ENCODE measurements around the gene CADM2.
"Not testable (repeated sequence)": the region's sequence is repeated elsewhere in the genome, so short reads cannot be mapped to it uniquely, and the experiment has no call there.

Gene CADM2

DNA sequence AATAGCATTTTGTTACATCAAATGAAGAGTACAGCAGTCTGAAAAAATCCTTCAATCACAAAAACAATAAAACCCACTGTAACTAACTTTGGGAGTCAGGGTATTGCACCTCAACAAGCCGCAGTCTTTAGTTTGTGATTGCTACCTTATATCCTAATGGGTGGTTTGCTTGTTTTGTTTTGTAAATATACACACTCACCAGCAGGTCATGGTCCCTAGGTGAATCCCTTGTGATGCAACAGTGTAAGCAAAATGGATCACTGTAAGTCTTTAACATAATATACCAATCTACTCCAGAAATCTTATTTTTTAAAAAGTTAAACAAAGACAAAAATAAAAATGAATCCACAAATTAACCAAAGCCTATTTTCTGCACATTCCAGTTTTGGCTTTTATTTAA, 749.5 kb downstream of the CADM2 start:
- not testable (repeated sequence) for DNase-seq

DNA sequence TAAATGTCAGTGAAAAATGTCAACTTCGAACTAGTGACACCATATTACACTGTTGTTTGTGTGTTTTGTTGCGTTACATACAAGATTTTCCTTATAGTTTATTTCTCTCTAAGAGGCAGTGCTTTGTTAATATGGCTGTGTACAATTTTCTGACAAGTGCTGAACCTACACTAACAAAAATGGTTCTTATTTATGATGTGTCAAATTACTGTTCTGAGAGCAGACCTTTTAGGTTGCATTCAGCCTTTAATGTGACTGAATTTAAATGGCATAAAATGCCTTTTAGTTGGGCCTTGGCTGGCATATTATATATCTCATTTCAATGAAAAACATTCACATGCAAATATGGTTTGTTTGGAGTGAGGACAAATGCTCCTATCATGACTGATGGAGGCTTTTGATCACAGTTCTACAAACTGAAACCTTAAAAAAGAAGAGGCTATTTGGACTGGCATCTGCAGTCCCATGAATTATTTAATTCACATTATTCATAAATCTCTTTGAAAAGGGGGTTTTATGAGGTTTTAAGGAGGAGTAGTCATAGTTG, 750.6 kb downstream of the CADM2 start:
- peak; percentile 95 for DNase-seq

DNA sequence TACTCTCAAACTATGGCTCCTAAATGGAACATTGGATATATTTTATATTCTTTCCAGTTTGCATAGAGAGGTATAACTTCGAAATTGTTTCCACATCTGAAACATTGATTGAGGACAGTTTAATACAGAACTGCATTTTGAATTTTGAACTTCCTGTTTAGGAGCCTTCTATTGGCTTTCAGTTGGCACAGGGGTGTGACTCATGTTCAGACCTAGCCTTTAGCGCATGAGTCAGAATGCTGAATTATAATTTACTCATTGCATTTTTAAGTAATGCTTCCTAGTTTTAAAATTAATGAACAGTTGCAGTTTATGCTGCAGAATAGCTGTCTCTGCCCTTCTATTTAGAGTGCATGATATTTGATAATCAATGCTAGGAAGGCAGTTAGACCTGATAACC, 751.7 kb downstream of the CADM2 start:
- DNase-seq, result no peak

DNA sequence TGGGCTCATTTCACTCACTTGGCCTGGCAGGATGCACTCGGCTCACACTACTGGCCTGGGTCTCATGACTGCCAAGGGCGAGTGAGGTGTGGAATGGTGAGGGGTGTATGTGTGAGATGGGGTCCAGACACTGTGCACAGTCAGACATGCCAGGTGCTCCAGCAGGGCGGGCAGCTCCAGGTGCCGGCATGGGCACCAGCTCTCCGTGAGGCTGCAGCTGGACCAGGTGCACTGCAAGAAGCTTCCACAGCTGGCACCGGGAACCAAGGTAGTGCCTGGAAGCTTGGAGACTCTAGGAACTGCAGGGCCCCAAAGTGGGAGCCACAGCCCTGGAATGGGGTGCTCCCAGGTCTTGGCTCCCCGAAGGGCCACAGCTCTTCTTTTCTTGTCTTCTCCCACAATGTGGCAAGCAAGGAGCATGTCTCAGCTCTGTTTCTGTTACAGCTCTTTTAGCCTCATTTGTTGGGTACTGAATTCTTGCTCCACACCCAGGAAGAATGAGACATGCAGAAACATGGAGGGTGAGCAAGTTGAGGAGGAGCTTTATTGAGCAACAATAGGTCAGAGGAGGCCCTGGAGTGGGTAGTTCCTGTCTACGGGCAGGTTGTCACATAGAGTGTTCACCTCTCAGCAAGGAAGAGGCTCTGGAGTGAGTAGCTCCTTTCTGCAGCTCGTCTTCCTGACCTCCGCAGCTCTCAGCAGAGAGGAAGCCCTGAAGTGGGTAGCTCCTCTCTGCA, 762.8 kb downstream of the CADM2 start:
- DNase-seq, result no peak

DNA sequence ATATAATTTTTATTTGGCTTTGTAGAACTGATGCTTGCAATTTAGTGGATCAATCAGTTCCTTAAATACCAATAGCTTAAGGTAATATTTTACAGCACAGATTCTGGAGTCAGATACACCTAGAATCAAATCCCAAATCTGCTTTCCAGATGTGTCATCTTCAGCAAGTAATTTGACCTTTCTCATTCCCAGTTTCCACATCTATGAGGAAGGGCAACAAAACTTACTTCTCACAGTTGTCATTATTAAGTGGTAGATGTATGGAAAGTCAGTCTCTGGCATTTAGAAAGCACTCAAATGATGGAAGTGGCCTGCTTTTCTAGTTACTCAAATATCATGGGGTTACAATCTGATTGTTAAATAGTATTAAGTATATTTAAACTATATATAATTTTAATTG, 767.0 kb downstream of the CADM2 start:
- DNase-seq, result no peak

DNA sequence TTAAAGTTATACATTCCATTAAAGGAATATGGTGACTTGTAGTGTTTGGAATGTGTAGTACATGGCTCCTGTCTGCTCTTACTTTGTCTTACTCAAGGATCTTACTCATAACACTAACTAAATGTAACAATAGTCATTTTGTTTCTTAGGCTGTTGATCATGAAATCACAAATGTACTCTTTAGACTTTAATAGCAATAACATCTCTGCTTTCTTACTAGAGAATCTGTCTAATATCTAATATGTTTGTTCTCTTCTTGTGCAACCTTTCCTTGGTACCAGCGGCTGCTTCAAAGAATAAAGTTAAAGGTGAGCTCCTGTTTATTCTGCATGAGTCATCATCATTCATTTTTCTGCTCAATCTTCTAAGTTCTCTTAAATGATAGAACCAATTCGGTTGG, 767.5 kb downstream of the CADM2 start:
- no peak for DNase-seq

DNA sequence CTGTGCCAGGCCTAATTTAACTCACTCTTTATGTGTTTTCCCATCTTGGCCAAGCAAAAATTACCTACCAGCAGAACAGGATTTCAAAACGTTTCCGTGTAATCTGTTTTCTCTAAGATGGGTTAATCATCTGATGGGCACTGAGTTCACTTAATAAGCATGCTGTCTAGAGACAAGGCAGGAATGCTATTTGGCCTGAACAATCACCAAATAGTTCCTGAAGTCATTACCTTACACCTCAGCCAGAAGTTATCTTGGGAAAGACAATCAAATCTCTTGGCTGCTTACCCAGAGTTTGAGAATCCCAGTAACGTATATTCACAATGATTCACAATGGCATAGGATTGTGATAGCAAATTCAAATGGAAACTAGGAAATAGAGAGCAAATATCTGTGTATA, 779.1 kb downstream of the CADM2 start:
- no peak for DNase-seq

DNA sequence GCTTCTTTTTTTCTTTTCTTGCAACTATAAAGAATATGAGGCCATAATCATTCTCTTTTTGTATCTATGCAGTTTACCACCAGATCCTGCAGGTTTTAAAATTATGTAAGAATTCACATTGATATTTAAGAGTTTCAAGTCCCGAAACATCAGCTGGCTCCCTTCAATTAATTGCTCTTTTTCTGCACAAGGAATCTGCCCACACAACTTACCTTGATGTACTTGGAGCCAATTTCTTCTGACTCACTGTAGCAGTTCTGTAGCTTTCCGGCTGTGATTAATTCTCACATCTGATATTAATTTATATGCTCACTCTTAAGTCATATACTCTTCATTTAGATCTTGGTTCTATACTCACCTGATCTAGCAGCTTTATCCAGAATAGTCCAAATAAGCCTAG, 781.8 kb downstream of the CADM2 start:
- no peak for DNase-seq

DNA sequence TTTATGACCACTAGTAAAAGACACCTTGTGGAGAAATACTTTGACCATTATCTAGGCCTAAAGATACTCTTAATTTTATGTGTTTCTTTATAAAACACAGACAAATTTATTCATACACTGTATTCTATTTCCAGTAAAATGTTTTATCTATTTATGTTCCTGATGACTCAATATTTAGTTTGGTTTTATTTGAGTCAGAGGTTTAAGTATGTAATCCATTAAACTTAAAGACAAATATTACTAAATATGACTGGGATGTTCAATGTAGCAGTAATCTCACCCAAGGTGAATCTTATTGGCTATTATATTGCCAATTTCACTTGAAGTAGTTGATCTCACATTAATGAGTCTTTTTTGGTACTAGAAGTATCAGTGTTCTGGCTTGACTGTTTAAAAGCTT, 799.7 kb downstream of the CADM2 start:
- DNase-seq, result no peak

DNA sequence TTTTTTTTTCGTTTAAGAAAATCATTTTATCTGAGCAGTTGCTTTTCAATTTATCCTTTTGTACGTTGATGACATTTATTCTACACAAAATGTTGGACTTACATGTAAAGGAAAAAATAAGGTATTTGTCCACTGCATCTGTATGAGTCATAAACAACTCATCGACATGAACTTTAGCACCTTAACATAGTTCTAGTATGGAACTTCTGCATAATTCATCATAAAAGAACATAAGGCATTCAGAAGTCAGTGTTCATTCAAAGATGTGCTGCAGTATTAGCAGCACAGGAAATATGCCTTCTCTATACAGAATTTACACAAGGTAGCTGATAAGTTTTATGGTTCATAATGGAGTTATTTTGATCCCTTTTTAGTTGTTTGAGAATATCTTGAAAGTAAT, 801.6 kb downstream of the CADM2 start:
- no peak for DNase-seq

DNA sequence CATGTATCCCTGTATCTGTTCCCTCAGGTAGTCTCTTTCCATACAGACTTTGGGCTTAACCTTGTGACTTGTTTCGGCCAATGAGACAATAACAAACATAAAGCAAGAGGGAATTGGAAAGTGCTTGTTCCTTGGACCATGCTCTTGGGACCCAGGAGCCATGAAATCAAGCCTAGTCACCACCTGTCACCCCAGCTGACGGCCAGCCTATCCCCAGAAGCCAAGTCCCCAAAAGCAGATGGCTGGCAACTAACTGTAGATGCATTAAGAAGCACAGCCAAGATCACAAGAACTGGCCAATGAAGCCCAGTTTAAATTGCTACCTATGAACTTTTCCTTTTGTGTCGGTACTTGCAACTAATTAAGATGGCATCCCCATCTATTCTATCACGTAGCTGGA, 822.0 kb downstream of the CADM2 start:
- DNase-seq, result peak; percentile 51

DNA sequence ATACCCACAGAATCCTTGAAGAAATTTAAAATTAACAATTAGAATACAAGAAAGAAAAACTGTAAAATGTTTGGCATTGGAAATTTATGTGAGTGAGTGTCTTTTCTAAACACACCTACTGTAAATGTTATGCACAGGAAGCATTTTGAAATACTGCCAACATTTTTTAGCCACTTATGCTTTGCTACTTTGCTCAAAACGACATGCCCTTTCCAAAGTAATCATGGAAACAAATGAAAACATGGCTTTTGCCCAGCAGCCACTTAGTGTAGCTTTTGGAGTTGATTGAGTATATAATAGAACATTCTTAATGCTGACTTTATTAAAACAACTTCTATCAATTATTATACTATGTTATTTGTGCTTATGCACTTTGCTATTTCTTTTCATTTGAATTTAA, 823.0 kb downstream of the CADM2 start:
- DNase-seq, result peak; percentile 96

DNA sequence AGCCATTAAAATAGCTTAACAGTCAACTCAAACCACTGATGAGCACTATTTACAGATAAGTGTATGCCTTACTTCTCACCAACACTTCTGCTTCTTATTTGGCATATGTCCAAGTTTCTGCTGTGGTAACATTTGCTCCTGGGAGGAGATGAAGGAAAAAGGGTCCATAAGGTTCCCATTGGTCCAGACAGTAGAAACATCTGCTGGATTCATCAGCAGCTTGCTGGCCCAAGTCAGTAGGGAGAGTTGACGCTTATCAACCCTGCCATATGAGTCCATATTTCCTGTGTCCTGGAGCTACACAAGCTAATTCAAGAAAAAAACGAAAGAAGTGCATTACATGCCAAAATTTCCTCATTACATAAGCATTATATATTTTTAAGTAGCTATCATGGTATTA, 824.5 kb downstream of the CADM2 start:
- peak; percentile 27 for DNase-seq

DNA sequence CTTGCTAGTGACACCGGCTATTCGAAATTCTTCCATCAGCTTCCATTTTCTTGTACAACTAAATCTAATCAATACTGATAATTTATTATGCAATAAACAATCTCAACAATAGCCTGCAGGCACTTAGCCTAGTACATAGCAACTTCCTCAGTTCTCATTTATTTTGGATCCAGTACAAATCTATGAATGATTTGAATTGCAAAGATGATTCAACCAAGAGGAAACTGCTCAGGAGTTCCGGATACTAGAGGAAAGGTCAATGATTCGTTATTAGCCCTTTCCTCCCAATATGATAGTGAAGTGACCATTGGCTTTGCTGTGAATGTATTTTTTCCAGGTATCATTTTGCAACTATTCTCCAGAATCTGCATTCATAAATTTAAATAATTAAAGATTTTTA, 827.0 kb downstream of the CADM2 start:
- no peak for DNase-seq

DNA sequence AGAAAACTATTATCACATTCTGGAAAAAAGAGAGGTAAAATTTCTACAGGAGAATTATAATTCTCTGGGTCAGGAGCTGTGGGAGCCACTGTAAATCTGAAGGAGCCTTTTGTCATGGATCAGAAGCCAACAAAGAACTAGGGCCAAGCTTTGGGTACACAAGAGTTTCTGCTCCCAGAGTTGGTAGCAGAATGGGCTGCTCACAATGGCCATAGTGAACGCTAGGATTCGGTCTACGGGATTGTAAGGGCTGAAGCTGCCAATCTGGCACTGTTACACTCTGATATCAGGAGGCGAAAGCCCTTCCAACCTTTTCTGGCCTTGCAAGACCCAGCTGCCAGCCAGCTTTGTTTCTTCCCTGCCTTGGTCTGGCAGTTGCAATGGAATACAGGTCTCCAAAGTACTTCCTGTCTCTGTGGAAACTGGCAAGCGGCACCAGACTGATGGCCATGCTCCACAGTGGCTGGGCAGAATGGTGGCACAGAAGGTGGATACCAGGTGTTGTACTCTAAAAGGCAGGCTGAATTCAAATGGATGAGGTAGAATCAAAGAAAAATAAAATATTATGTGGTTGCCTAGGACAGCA, 831.7 kb downstream of the CADM2 start:
- DNase-seq, result peak; percentile 51

DNA sequence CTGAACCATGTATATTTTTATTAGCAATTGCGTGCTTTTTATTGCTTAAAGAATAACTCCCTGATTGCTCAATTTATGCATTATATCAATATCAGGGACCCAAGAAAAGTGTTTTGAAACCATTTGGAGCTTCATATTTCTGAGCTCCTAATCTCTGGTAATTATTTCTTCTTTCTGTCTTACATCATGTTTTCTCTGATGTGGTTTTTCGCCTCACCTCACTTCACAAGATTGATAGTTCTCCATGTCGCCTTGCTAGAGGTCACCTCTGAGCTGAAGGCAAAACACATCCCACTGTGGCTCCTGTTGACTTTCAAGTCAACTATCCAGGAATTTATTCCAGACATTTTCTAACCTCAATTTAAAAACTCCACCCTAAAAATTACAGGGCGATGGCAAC, 837.4 kb downstream of the CADM2 start:
- no peak for DNase-seq

DNA sequence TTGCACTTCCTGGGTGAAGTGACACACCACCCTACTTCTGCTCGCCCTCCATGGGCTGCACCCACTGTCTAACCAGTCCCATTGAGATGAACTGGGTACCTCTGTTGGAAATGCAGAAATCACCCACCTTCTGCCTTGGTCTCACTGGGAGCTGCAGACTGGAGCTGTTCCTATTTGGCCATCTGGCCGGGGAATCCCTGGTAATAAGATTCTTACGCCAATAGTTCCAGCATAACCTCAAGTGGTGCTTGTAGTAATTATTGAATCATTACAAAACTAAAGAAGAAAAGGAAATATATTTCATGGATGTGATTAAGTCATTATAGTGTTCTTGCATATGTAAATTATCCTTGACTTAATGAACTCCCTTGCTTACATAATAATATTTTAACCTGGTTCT, 841.9 kb downstream of the CADM2 start:
- DNase-seq, result peak; percentile 20

DNA sequence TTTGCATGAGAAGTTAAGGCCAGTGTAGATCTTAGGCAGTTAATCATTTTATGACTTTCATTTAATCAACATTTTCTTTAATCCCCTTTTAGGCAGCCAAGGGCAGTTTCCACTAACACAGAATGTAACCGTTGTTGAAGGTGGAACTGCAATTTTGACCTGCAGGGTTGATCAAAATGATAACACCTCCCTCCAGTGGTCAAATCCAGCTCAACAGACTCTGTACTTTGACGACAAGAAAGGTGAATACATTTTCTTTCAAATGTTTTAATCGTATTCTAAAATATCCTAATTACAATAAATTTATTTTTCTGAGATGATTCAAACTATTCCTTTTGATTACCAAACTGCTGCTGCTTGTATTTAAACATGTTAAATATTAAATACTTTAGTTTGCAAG, 843.2 kb downstream of the CADM2 start:
- DNase-seq, result peak; percentile 77

DNA sequence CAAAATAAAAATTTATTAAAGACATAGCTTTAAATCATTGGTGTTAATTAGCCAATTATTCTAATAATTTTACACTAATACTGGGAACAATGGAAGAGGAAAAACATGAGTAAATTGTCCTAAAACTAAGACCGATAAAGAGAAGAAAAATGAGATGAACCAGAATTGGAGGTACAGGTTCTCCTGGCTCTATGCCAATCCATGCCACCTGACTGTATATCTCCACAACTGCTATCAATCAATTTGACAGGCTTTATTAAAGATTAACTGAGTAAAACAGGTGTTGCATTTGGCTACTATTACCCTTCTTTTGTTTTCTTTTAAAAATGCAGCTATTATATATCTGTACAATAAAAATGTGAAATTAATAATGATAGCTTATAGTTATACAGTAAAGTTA, 850.0 kb downstream of the CADM2 start:
- DNase-seq, result peak; percentile 32

DNA sequence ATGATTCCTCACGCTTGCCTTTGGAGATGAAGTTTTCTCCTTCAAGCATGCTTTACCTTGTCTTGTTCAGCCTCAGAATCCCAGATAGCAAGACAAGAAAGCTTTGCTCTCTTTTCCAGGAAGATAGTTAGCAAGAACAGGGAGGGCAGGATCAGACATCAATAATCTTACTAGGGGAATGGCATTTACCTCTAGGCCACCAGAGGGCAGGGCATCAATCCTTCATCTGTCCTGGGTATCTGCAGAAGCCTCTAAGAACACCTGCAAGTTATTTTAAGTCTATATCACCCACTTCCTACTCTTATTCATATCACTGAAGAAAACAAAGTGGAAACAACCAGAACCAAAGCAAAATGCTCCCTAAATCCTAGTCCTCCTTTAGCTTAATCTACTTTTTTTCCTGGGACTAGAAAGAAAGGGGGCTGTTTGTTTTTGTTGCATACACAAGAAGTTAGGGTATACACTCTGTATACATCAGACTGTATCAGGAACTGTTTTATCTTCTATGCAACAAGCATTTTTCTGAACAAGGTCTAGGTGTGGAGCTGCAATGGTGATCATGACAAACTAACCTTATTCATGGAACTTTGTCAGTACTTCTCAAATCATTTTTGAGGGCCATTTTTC, 862.5 kb downstream of the CADM2 start:
- peak; percentile 63 for DNase-seq

DNA sequence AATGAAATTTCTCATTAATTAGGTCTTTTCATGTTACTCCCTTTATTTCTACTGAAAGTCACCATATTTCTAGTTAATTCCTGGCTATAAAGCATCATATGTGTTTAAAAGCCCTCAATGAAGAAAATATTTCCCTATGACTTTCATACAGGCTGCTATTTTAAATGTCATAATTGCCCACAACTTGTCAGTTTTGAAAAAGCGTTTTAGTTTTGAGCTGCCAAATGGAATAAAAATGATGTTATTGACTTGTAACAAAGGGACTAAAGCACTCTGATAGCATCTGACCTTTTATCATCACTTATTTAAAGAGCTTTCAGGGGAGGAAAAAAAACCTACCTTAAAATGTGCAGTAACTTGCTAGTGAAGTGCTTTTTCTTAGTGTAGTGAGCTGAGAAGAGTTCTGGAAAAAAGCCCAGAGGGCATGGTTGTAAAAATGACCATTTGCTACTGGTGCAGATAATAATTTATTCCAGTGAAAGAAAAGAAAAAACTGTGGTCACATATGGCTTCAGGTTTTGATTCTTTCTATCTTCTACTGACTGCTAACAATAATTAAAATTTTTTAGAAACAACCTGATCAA, 877.2 kb downstream of the CADM2 start:
- DNase-seq, result peak; percentile 84

DNA sequence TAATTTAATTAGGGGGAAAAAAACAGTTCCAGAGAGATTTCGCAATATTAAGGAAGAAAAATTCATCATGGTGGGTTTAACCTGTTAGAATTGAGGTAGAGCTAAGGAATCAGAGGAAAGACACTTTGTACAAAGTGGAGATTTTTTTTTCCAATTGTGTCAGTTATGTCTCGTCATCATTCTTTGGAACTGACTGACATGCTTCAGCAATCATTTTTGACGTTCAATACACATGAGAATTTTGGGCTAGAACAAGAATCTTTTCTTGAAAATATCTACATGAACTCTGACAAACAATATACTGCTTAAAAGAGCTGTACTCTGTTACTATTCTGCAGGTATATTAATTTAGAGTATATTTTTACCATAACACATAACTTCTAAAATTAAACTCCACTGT, 878.6 kb downstream of the CADM2 start:
- no peak for DNase-seq

DNA sequence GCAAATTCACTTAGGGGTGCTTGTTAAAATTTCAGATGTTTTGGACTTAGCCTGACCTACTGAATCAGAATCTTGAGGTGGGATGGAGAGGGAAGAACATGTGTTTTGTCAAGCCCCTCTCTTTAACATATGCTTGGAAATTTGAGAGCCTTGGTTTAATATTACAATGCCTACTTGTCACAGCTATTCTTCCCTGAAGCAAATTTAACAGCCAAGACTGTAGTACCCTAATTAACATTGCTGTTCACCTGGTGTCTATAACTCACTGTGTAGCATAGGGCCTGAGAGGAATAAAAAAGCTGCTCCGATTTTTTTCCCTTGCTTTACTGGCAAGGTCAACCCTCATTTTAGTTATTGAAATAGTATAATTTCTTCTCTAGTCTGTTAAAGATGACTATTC, 880.1 kb downstream of the CADM2 start:
- DNase-seq, result peak; percentile 91

DNA sequence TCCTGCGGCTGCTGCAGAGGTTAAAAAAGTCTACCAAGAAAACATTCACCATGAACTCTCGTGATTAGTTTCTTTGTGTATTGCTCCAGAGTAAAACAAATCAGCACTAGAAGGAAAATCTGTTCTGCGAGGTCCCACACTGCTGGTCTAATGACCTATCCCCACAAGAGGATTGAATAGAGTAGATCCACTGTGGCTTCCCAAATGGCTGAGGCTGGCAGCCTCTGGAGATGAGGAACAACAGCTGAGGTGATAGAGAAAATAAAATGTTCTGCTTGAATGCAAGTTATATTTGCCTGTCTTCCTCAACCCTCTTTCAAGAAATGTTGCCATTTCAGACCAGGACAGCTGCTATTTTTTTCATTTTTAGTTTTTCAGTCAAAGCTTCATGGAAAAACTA, 883.3 kb downstream of the CADM2 start:
- no peak for DNase-seq
